ENCODE data around the gene BOD1. TPM values are rescaled to one million over a fixed set of nuclear protein-coding genes. Genes with fewer than 3 reads are reported as not detected.

The BOD1 gene
- total and polyA plus RNA-seq, 2 donors (not counting 1 experiment from before 2014, with no cell fraction given): 60.7 to 86.9 TPM

DNA sequence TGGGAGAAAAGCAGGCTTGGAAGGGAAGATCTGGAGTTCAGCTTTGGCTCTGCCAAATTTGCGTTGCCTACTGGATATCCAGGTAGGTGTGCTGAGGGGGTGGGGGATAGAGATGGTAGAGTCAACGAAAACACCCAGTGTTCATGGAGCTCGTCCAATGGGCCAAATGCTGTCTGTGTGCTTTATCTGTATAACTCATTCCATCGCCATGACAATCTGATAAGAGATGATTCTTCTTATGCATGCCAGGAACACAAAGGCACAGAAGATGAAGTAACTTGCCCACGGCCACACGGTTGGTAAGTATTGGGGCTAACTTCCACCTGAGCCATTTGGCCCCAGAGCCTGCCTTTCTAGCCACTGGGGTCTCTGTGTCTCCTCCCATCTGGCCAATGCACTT, 53.2 kb downstream of the BOD1 start:
- no peaks in the 10 kb centered on the region for H3K27me3 ChIP-seq (ENCODE audit: control insufficient read depth, insufficient read depth, low read length)
- no peaks in the 10 kb centered on the region for H3K4me1 ChIP-seq (ENCODE audit: control insufficient read depth, extremely low read depth, insufficient read depth, low read length)
- no peaks in the 10 kb centered on the region for H3K9me3 ChIP-seq (ENCODE audit: control insufficient read depth, insufficient read depth, low read depth, low read length)
- DNase-seq (ENCODE audit: low read depth in 2 of 2): peak in 1 of 2 donors; percentile 19
- H4K20me1 ChIP-seq (ENCODE audit: control insufficient read depth, extremely low read depth, insufficient read depth, low read length): no peaks in the 10 kb centered on the region
- H3K4me2 ChIP-seq (ENCODE audit: extremely low read depth, insufficient read depth, low read length): no peak overlapping the region
- TF ChIP-seq, protein P1, sequence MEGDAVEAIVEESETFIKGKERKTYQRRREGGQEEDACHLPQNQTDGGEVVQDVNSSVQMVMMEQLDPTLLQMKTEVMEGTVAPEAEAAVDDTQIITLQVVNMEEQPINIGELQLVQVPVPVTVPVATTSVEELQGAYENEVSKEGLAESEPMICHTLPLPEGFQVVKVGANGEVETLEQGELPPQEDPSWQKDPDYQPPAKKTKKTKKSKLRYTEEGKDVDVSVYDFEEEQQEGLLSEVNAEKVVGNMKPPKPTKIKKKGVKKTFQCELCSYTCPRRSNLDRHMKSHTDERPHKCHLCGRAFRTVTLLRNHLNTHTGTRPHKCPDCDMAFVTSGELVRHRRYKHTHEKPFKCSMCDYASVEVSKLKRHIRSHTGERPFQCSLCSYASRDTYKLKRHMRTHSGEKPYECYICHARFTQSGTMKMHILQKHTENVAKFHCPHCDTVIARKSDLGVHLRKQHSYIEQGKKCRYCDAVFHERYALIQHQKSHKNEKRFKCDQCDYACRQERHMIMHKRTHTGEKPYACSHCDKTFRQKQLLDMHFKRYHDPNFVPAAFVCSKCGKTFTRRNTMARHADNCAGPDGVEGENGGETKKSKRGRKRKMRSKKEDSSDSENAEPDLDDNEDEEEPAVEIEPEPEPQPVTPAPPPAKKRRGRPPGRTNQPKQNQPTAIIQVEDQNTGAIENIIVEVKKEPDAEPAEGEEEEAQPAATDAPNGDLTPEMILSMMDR (conservative IDR thresholded peaks at IDR 0.05 in 1 of 2, IDR thresholded peaks at IDR 0.05 in 1 of 2; ENCODE audit: low read depth in 1 of 2, low read length in 2 of 2): no peak
- TF ChIP-seq EZH2 (IDR thresholded peaks at IDR 0.05; ENCODE audit: low read length, missing control alignments): no peak
- no peak overlapping the region for H3K9ac ChIP-seq (ENCODE audit: insufficient read depth, low read length)
- no peak overlapping the region for H2AFZ ChIP-seq (ENCODE audit: low read length)
- no peak overlapping the region for H3K4me3 ChIP-seq (replicated peaks in 1 of 4; ENCODE audit: control extremely low read depth in 1 of 4, insufficient read depth in 1 of 4, low read depth in 3 of 4, low read length in 4 of 4)
- no peak overlapping the region for H3K27ac ChIP-seq (ENCODE audit: insufficient read depth, low read length)
- no peaks in the 10 kb centered on the region for H3K79me2 ChIP-seq (ENCODE audit: control insufficient read depth, insufficient read depth, low read length)
- H3K36me3 ChIP-seq (ENCODE audit: control insufficient read depth, insufficient read depth, low read length): no peaks in the 10 kb centered on the region

- no peak overlapping the region for H3K27ac ChIP-seq (ENCODE audit: insufficient read depth, low read length)
- H4K20me1 ChIP-seq (ENCODE audit: control insufficient read depth, extremely low read depth, insufficient read depth, low read length): no peaks in the 10 kb centered on the region
- H3K36me3 ChIP-seq (ENCODE audit: control insufficient read depth, insufficient read depth, low read length): no peaks in the 10 kb centered on the region
- H3K27me3 ChIP-seq (ENCODE audit: control insufficient read depth, insufficient read depth, low read length): no peaks in the 10 kb centered on the region
- H3K9ac ChIP-seq (ENCODE audit: insufficient read depth, low read length): no peak overlapping the region
- no peaks in the 10 kb centered on the region for H3K4me1 ChIP-seq (ENCODE audit: control insufficient read depth, extremely low read depth, insufficient read depth, low read length)
- TF ChIP-seq EZH2 (IDR thresholded peaks at IDR 0.05; ENCODE audit: low read length, missing control alignments): no peak
- H3K79me2 ChIP-seq (ENCODE audit: control insufficient read depth, insufficient read depth, low read length): no peaks in the 10 kb centered on the region
- H3K9me3 ChIP-seq (ENCODE audit: control insufficient read depth, insufficient read depth, low read depth, low read length): no peaks in the 10 kb centered on the region
- no peak overlapping the region for H3K4me3 ChIP-seq (replicated peaks in 1 of 4; ENCODE audit: control extremely low read depth in 1 of 4, insufficient read depth in 1 of 4, low read depth in 3 of 4, low read length in 4 of 4)
- H3K4me2 ChIP-seq (ENCODE audit: extremely low read depth, insufficient read depth, low read length): no peak overlapping the region
- DNase-seq (ENCODE audit: low read depth in 2 of 2): no peak
- no peak overlapping the region for H2AFZ ChIP-seq (ENCODE audit: low read length)
Measured at GRCh38 chr5:173562451-173562850, 54.0 kb downstream of the BOD1 start.
